K562 (cell line): ENCODE data around the gene SGMS1.

Experiments used
- ADNP ChIP-seq: fragments of 200-800 bp; sonication (Bioruptor generic); IDR thresholded peaks from 2 replicates; pipeline ENCODE4 v1.6.1; 2016; ENCODE audit warnings: missing genetic modification characterization, missing compliant biosample characterization
- CEBPB ChIP-seq: fragments of 450-650 bp; IDR thresholded peaks from 2 replicates; pipeline ENCODE4 v1.6.1; 2016; ENCODE audit warnings: missing genetic modification characterization, missing compliant biosample characterization
- KLF10 ChIP-seq: fragments of 250-450 bp; sonication (Bioruptor Pico); IDR thresholded peaks from 2 replicates; pipeline ENCODE4 v1.6.1; 2021; ENCODE audit warnings: matching md5 sums
- ZBTB1 ChIP-seq: sonication (generic); formaldehyde crosslinking; IDR thresholded peaks from 2 replicates; pipeline ENCODE4 v1.8.1; 2023; ENCODE audit warnings: missing genetic modification reagents, low read depth, mild to moderate bottlenecking, borderline replicate concordance
- ZSCAN29 ChIP-seq: fragments of 450-650 bp; IDR thresholded peaks from 2 replicates; pipeline ENCODE4 v1.6.1; 2017
- TF ChIP-seq, protein P1 (sequence below), 3 experiments: fragments of 200-800 bp in 1 of 3; fragments of 250-450 bp in 1 of 3; fragments of 450-650 bp in 1 of 3; sonication (Bioruptor Pico) in 1 of 3; sonication (Bioruptor generic) in 1 of 3; formaldehyde crosslinking in 1 of 3; IDR thresholded peaks; 2 replicates each; pipeline versions ENCODE4 v1.6.1 to v1.8.0; 2016 to 2022; ENCODE audit warnings: mild to moderate bottlenecking in 2 of 3, missing genetic modification characterization in 2 of 3, missing compliant biosample characterization in 1 of 3, moderate library complexity in 1 of 3
- TF ChIP-seq, protein P2 (sequence below), 2 experiments: fragments of 450-650 bp; IDR thresholded peaks; 2 replicates each; pipeline ENCODE4 v1.6.1; 2016
- TF ChIP-seq, protein P3 (sequence below): fragments of 250-450 bp; sonication (Bioruptor Pico); IDR thresholded peaks from 2 replicates; pipeline ENCODE4 v1.8.0; 2021; ENCODE audit warnings: moderate library complexity, mild to moderate bottlenecking, inconsistent platforms
- TF ChIP-seq, protein P4 (sequence below), 3 experiments: IDR thresholded peaks in 2 of 3; conservative IDR thresholded peaks in 1 of 3; 2 replicates each; pipeline ENCODE4 v1.5.1; 2011 to 2012; ENCODE audit warnings: low read length in 3 of 3, mild to moderate bottlenecking in 3 of 3, control low read depth in 2 of 3, improper control_type of control experiment in 1 of 3, inconsistent platforms in 1 of 3, low read depth in 1 of 3, mixed read lengths in 1 of 3, moderate library complexity in 1 of 3; ENCODE audit not compliant: insufficient read depth in 2 of 3

DNA sequence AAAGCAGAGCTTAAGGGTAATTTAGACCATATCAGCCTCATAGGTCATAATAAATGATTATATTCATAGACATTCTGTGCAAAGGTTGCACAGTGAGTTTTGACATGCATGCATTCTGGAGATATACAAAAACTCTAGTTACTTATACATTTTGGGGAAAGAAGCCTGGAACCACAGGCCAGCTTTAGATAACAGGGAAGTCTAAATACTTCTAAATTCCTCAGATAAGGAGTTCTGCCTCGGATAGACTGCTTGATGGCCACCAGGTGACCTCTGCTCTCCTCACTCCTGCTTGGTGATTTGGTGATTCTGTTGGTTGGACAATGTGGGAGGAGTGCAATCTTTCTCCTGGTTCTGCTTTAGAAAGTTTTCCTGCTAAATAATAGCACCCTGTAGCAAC, 77.9 kb downstream of the SGMS1 start:
- TF ChIP-seq, protein P1, sequence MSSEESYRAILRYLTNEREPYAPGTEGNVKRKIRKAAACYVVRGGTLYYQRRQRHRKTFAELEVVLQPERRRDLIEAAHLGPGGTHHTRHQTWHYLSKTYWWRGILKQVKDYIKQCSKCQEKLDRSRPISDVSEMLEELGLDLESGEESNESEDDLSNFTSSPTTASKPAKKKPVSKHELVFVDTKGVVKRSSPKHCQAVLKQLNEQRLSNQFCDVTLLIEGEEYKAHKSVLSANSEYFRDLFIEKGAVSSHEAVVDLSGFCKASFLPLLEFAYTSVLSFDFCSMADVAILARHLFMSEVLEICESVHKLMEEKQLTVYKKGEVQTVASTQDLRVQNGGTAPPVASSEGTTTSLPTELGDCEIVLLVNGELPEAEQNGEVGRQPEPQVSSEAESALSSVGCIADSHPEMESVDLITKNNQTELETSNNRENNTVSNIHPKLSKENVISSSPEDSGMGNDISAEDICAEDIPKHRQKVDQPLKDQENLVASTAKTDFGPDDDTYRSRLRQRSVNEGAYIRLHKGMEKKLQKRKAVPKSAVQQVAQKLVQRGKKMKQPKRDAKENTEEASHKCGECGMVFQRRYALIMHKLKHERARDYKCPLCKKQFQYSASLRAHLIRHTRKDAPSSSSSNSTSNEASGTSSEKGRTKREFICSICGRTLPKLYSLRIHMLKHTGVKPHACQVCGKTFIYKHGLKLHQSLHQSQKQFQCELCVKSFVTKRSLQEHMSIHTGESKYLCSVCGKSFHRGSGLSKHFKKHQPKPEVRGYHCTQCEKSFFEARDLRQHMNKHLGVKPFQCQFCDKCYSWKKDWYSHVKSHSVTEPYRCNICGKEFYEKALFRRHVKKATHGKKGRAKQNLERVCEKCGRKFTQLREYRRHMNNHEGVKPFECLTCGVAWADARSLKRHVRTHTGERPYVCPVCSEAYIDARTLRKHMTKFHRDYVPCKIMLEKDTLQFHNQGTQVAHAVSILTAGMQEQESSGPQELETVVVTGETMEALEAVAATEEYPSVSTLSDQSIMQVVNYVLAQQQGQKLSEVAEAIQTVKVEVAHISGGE (CRISPR knock-in tag; IDR thresholded peaks at IDR 0.05): no peak
- TF ChIP-seq KLF10 (CRISPR knock-in tag) (no peak), ADNP (tag) (no peak), CEBPB (tag) (no peak), ZBTB1 (no peak), ZSCAN29 (no peak)
- TF ChIP-seq, protein P2, sequence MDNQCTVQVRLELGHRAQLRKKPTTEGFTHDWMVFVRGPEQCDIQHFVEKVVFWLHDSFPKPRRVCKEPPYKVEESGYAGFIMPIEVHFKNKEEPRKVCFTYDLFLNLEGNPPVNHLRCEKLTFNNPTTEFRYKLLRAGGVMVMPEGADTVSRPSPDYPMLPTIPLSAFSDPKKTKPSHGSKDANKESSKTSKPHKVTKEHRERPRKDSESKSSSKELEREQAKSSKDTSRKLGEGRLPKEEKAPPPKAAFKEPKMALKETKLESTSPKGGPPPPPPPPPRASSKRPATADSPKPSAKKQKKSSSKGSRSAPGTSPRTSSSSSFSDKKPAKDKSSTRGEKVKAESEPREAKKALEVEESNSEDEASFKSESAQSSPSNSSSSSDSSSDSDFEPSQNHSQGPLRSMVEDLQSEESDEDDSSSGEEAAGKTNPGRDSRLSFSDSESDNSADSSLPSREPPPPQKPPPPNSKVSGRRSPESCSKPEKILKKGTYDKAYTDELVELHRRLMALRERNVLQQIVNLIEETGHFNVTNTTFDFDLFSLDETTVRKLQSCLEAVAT (IDR thresholded peaks at IDR 0.05): no peak
- TF ChIP-seq, protein P3, sequence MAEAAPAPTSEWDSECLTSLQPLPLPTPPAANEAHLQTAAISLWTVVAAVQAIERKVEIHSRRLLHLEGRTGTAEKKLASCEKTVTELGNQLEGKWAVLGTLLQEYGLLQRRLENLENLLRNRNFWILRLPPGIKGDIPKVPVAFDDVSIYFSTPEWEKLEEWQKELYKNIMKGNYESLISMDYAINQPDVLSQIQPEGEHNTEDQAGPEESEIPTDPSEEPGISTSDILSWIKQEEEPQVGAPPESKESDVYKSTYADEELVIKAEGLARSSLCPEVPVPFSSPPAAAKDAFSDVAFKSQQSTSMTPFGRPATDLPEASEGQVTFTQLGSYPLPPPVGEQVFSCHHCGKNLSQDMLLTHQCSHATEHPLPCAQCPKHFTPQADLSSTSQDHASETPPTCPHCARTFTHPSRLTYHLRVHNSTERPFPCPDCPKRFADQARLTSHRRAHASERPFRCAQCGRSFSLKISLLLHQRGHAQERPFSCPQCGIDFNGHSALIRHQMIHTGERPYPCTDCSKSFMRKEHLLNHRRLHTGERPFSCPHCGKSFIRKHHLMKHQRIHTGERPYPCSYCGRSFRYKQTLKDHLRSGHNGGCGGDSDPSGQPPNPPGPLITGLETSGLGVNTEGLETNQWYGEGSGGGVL (CRISPR knock-in tag): no peak
- TF ChIP-seq, protein P4, sequence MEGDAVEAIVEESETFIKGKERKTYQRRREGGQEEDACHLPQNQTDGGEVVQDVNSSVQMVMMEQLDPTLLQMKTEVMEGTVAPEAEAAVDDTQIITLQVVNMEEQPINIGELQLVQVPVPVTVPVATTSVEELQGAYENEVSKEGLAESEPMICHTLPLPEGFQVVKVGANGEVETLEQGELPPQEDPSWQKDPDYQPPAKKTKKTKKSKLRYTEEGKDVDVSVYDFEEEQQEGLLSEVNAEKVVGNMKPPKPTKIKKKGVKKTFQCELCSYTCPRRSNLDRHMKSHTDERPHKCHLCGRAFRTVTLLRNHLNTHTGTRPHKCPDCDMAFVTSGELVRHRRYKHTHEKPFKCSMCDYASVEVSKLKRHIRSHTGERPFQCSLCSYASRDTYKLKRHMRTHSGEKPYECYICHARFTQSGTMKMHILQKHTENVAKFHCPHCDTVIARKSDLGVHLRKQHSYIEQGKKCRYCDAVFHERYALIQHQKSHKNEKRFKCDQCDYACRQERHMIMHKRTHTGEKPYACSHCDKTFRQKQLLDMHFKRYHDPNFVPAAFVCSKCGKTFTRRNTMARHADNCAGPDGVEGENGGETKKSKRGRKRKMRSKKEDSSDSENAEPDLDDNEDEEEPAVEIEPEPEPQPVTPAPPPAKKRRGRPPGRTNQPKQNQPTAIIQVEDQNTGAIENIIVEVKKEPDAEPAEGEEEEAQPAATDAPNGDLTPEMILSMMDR (IDR thresholded peaks at IDR 0.05 in 2 of 3, conservative IDR thresholded peaks at IDR 0.05 in 1 of 3; ENCODE audit: insufficient read depth in 2 of 3, low read depth in 1 of 3, low read length in 3 of 3): peak in 1 of 3 experiments; percentile 12; a peak in 1 of 6 replicates
